ENCODE results near the gene PLCB3.

The PLCB3 gene

GRCh38 chr11:64275841-64276240 is 24.5 kb downstream of the PLCB3 start:
- peak overlapping the region; percentile 99; the same call in 1 of the 2 replicates for H3K27ac ChIP-seq
- no peak for TF ChIP-seq CTCF (conservative IDR thresholded peaks at IDR 0.05)

- H3K27ac ChIP-seq, result peak overlapping the region; percentile 0; the same call in 1 of the 2 replicates
- no peak for TF ChIP-seq CTCF (conservative IDR thresholded peaks at IDR 0.05)
These were observed 25.5 kb downstream of the PLCB3 start for GRCh38 chr11:64276653-64277431.

GRCh38 chr11:64278576-64279190 is 27.4 kb downstream of the PLCB3 start:
- no peak; the same call in 1 of the 2 replicates for TF ChIP-seq CTCF (conservative IDR thresholded peaks at IDR 0.05)
- peak overlapping the region; percentile 2; the same call in 1 of the 2 replicates for H3K27ac ChIP-seq

GRCh38 chr11:64281957-64282770 is 30.8 kb downstream of the PLCB3 start:
- peak overlapping the region; percentile 98; the same call in 1 of the 2 replicates for H3K27ac ChIP-seq
- no peak for TF ChIP-seq CTCF (conservative IDR thresholded peaks at IDR 0.05)

- no peak for TF ChIP-seq CTCF (conservative IDR thresholded peaks at IDR 0.05)
- peak overlapping the region; percentile 98 for H3K27ac ChIP-seq
These were observed 31.8 kb downstream of the PLCB3 start for GRCh38 chr11:64283092-64283491.

- peak within 1 kb of the TSS; percentile 98 for H3K27ac ChIP-seq
- no peak; the same call in 1 of the 2 replicates for TF ChIP-seq CTCF (conservative IDR thresholded peaks at IDR 0.05)
These were observed 33.0 kb downstream of the PLCB3 start, which contains the start of gene BAD for GRCh38 chr11:64284048-64284961. TSS of gene BAD (minus strand) at chr11:64284665. CDS start at chr11:64284368, 297 bp downstream.

Measured in VCaP (cell line).